GM19324 (cell line): ENCODE measurements around the gene CNKSR1.

Source experiments
- ATAC-seq: cut with Tn5 transposase; IDR thresholded peaks from one replicate; pipeline ENCODE4 v1.9.1; 2021; ENCODE audit warnings: mild to moderate bottlenecking, moderate library complexity; ENCODE audit not compliant: unreplicated experiment, low FRiP score

The CNKSR1 gene

DNA sequence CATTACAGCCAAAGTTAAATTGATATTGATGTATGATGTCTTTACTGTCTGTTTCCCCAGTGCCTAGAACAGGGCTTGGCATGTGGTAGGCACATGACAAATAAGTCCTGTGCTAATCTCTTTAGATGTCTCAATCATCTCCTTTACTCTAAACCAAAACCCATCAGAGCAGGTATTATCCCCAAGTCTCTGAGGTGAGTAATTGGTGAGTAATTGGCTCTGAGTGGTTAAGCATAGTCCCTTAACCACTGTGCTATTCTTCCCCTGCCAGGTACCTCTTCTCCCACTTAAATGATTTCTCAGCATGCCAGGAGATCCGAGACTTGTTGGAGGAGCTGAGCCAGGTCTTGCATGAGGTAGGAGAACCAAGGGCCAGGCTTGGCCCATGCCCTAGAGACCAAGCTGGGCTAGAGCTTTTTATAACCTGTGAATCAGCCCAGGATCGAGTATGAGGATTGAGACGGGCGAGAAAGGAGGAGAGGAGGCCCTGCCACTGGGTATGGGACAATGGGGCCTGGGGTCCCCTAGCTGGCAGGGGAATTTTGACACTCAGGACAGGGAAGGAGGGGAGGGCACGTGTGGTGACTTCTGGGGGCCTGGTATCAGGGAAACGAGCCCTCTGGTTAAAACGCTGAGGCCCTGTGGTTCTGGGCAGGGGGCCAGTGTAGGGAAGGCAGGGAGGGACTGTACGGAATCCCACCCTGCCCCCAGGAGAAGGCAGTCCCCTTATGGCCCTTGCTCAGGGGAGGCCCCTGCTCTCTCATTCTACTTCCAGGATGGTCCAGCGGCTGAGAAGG lies 4.5 kb downstream of the CNKSR1 start:
- ATAC-seq = no peak

DNA sequence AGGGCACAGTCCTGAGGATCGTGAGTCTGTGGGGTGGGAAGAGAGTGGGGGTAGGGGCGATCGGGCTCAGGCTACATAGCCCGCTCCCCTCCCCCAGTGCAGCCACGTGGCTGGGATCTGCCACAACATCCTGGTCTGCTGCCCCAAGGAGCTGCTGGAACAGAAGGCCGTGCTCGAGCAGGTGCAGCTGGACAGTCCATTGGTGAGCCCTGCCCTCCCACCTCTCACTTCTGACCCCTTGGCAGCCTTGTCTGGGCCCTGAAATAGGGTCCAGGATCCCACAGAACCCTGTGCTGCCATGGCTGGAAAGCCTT lies 5.0 kb downstream of the CNKSR1 start:
- ATAC-seq = no peak

DNA sequence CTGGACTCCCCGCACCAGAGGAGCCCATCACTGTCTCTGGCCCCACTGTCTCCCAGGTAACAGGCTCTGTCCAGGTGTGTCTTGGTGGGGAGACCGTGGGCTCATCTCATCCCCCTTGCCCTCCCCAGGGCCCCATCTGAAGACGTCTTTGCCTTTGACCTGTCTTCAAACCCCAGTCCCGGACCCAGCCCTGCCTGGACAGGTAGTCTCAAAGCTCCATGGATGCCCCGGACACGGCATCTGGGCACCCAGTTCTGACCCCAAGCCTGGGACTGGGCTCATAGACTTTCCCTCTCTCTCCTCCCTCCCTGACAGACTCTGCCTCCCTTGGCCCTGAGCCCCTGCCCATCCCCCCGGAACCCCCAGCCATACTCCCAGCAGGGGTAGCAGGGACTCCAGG lies 6.8 kb downstream of the CNKSR1 start:
- ATAC-seq = no peak

DNA sequence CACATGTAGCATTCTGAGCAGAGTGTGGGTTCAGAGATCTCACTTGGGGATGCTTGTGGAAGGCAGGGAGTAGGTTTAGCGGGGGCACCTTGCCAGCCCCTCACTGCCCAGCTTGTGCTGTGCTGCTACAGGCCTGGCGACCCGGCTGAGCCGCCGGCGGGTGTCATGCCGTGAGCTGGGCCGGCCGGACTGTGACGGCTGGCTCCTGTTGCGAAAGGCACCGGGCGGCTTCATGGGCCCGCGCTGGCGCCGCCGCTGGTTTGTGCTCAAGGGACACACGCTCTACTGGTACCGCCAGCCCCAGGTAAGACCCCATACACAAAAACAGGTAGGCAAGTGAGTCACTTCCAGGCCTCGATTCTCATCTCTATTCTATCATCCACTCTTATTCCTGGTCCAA lies 7.6 kb downstream of the CNKSR1 start:
- ATAC-seq = no peak

DNA sequence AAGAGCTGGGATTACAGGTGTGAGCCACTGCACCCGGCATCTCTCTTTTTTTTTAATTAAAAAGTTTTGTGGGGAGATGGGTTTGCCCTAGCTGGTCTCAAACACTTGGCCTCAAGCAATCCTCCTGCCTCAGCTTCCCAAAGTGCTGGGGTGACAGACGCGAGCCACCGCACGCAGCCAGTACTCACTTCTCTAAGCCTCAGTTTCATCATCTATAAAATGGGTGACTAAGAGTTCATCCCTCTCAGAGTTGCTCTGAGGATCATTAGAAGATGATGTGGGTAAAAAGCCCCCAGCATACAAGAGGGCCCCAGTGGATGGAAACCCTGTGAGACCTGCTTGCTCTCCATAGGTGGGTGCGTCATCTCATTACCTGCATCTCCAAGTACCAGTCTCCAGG lies 10.6 kb downstream of the CNKSR1 start:
- no peak for ATAC-seq

DNA sequence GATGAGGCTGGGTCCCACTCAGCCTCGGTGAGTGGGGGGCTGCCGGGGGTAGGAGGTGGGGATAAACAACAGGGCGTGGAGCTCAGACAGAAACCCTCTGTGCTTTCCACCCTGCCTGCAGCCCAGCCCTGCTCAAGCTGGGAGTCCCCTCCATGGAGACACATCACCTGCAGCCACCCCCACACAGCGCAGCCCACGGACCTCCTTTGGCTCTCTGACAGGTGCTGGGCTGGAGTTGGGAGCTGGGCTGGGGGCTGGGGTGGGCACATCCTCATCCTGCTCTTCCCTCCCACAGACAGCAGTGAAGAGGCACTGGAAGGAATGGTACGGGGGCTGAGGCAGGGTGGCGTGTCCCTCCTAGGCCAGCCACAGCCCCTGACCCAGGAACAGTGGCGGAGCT lies 11.2 kb downstream of the CNKSR1 start:
- ATAC-seq = no peak

DNA sequence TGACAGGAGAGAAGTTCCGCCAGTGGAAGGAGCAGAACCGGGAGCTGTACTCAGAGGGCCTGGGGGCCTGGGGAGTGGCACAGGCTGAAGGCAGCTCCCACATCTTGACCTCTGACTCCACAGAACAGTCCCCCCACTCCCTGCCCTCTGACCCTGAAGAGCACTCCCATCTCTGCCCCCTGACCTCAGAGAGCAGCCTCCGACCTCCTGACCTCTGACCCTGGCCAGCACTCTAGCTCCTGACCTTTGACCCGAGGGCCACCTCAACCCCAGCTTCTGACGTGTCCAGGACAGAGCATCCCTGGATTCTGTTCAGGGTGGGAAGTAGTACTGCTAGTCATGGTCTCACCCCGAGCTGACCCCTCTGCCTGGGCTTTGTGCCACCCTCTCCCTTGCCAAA lies 12.0 kb downstream of the CNKSR1 start:
- ATAC-seq = no peak

DNA sequence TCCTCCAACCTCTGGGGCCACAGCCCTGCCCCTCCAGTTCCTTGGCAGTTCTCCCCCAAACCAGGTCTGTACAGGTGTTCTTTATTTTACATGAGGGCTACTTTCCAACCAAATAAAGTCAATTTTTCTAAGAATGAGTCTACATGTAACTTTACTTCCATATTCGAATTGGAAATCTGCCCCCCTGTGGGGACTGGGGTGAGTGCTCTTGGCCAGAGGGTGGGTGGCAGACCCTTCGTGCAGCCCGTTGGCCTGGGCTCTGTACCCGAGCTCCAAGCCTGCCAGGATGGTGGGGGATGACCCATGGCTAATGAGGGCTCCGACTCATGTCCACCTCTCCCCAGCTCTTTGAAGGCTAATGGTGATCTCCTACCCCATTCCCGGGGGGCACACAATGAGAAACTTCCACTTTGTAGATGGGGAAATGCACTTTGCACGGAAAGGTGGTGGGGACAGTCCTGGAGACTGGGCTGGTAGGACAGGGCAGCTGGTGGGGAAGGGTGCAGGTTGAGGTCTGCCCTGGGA lies 12.5 kb downstream of the CNKSR1 start:
- ATAC-seq = no peak

DNA sequence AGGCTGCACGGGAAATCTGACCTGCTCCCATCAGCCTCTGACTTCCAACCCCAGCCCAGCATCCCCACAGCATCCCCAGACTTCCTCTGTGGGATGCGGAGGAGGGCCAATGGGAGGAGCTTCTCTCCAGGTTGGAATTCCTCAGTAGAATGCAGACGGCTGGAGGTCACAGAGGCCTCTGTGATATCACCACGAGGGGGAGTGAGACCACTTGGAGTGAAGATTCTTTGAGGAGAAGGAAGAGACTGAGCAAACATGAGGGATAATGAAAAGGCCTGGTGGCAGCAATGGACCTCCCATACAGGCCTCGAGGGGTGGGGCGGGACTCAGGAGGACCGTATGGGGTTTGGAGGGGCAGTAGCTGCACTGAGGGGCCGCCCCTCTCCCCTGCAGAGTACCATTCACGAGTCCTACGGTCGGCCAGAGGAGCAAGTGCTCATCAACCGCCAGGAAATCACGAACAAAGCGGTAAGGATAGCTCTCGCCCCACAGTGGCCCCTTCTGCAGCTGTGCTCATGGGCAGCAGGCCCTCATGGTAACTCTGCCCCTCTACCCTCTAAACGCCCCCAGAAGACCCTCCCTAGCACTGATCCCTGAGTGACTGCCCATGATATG lies 13.2 kb downstream of the CNKSR1 start, which contains the start of gene CATSPER4:
TSS of gene CATSPER4 (plus strand) at position 230 of the 615 bp plus-strand sequence. CDS start at position 256, 26 bp downstream.
- ATAC-seq = no peak

DNA sequence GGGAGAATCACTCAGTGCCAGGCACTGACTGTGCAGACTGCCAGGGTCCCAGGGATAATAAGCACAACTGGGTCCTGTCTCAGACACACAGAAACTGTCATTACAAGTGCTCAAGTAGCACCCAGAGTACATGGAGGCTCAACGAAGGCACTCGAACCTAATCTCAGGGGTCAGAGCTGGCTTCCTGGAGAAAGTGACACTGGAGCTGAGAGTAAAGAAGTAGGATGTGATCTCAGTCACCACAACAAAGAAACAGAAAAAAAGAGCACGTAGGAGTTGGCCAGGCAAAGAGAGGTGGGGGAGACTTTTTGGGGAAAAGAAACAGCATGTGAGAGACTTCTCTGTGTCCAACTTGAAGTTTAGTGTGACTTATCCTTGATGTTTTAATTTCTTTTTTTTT lies 14.4 kb downstream of the CNKSR1 start:
- ATAC-seq = no peak

DNA sequence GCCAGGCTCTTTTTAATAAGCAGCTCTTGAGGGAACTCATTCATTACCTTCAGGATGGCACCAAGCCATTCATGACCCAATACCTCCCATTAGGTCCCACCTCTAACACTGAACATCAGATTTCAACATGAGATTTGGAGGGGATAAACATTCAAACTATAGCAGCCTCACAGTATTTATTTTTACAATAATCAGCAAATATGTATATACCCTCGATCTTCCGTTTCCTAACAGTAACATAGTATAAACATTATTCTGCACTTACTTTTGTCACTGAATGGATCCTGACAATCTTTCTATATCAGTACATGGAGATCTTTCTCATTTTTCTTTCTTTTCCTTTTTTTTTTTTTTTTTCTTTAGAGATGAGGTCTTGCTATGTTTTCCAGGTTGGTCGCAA lies 18.5 kb downstream of the CNKSR1 start:
- no peak for ATAC-seq

DNA sequence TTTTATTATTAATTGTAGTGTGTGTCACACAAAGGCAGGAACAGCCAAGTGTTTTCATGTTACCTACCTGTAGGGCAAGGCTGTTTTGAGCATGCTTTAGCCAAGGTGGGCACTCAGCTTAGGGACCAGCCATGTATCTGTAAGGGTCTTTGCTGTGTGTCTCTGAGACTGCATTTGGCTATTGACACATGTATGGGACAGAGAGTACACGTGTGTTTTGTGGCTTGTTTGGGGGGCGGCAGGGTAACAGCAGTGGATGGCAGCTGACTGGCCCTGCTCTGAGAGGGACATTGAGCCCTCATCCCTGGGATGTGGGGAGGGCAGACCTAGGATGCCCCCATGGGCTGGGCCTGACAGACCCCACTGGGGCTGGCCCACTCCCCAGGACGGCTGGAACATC lies 20.0 kb downstream of the CNKSR1 start:
- no peak for ATAC-seq

DNA sequence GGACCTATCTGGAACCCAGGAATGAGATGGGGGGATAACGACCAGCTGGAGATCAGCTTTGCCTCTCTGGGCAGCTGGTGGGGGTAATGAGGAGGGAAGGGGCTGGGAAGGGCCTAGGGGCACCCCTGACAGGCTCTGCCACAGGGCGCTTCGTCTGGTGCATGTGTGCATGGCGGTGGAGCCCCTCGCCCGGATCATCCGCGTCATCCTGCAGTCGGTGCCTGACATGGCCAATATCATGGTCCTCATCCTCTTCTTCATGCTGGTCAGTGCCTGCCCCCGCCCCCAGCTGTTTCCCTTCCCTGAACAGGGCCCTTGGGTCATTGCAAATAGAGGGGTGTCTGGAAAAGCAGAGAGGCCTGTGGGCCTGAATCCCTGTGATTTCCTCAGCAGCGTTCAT lies 20.5 kb downstream of the CNKSR1 start:
- ATAC-seq = no peak

DNA sequence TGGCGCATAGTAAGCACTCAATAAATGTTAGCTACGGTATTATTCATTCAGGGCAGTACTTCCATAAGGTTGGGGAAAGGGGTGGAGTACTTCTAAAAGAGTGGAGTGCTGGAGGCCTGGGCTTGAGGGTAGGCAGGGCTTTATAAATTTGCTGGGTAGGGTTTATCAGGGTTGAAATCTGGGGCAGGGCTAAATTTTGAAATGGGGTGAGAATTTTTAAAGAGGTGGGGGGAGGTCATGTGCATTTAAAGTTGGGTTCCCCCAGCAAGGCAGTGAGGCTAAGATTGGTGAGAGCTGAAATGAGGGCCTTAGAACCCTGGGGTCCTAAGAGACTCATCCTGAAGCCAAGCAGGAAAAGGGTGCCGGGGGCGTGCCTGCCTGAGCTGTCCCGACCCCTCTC lies 23.1 kb downstream of the CNKSR1 start:
- ATAC-seq = no peak

DNA sequence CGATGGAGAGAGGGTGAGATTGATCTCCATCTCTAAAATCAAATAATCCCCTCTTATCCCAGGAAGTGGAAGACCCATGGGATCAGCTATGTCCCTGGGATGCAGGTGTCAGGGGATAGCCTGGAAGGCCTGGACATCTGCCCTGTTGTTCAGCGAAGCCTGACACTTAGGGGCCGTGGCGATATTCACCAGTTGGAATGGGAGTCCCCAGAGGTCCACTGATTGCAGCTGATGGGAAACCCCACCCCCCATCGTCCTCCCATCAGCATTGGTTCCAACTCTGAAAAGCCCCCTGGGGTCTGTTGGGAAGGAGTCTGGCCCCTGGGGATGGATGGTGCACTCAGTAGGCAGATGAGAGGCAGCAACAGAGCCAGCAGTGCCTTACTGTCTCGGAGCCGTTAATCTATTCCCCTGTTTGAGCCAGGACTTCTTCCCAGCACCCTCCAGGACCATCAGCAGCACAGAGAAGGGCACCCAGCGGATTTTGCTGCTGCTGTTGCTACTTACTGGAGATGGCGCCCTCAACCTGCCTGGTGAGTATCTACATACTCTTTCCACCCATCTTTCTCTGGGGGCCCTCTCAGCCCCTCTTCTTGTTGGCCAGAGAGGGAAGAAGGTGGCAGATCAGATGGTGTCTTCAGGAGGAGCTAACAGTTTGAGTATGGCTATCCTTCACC lies 26.5 kb downstream of the CNKSR1 start:
- no peak for ATAC-seq

DNA sequence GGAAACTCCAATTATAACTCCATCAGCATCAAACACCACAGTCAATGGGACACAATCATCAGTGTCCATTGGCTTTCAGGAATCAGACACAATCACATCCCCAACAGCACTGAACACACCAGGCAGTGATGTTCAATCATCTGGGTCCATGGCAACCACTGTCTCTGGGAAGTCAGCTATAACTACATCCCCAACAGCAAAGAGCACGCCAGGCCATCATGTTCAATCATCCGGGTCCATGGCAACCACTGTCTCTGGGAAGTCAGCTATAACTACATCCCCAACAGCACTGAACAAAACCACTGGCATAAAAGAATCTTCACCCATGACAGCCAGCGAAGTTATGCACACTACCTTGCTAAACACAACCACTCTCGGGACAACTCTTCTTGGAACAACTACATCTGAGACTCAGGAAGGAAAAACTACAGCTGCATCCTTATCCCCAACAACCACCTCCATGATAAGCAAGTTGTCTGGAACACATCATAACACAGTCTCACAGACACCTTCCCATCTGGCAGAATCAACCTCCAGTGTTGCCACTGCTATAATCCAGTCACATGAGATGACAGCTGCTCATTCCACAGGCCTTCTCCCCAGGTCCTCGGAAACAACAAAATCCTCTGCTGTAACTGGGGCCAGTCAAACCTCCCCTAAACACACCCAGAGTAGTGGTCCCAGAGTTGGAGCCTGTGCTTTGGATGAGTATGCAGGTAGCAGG lies 33.0 kb downstream of the CNKSR1 start:
- ATAC-seq = no peak

DNA sequence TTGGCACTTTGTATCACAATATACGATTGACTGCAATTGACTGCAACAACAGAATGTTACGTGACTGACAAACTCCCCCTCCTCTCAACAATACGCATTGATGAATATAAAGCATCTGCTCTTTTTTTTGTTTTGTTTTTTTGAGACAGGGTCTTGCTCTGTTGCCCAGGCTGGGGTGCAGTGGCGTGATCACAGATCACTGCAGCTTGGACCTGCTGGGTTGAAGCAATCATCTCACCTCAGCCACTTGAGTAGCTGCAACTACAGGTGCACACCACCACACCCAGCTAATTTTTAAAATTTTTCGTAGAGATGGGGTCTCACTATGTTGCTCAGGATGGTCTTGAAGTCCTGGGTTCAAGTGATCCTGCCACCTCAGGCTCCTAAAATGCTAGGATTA lies 35.4 kb downstream of the CNKSR1 start:
- ATAC-seq = no peak

DNA sequence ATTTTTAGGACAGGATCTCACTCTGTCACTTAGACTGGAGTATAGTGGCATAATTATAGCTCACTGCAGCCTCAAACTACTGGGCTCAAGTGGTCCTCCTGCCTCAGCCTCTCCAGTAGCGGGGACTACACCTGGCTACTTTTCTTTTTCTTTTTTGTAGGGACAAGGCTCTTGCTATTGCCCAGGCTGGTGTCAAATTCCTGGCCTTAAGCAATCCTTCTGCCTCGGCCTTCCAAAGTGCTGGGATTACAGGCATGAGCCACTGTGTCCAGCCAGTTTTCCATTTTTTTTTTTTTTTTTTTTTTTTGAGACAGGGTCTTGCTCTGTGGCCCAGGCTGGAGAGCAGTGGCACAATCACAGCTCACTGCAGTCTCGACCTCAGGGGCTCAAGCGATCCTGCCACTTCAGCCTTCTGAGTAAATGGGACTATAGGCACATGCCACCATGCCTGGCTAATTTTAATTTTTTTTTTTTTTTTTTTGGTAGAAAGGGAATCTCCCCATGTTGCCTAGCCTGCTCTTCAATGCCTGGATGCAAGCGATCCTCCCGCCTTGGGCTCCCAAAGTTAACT lies 36.1 kb downstream of the CNKSR1 start:
- ATAC-seq = no peak

DNA sequence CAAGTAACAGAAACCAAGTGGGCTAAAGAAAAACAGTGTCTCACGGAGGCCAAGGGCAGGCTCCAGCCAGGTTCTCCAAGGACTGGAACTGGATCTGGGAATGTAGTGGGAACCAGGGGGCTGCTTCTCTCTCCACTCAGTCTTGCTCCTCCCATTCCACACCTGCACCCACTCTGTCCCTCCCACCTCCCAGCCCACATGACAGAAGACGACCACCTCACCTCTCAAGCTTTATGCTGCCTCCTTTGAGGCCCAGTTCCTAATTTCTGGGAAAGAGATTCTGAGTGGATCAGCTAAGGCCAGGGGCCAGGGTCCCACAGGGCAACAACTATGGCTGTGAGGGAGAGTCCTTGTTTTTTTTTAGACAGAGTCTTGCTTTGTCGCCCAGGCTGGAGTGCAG lies 38.0 kb downstream of the CNKSR1 start:
- ATAC-seq = no peak

DNA sequence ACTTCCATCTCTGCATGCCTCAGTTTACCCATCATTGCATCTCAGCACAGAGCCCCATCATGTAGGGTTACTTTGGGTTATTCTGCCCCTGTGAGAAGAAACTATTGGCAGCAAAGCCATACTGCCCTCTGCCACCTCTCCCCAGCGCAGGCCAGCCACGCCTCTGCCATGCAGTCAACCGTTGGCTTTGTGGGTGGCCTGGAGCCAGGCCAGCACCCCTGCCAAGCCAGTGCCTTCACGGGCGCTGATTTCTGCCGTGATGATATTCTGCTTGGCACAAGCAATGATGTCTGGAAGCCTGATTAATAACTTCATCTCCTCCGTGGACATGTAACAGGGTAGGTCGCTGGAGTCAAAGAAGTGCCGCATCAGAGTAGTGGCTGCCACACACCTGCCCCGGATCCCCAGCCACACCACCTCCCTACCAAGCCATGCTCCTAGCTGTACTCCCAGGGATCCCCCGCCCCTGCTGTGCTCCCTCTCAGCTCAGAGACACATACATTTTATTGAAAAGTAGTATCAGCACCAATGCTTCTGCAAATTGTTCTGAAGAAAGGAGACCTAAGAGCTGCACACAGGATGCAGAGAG lies 41.7 kb downstream of the CNKSR1 start:
- ATAC-seq = no peak
